ENCODE data around the gene ZNF516.

ZNF516 gene

GRCh38 chr18:76398896-76399612 is 96.0 kb downstream of the ZNF516 start:
- Mint-ChIP-seq H3K27ac (no peak overlapping the region), H3K4me1 (ENCODE audit: low read depth) (peaks cover 8% of the 10 kb centered on the region), H3K4me3 (no peak overlapping the region), H3K36me3 (ENCODE audit: low read depth) (no peaks in the 10 kb centered on the region), H3K27me3 (no peaks in the 10 kb centered on the region), H3K9me3 (no peaks in the 10 kb centered on the region)
- DNase-seq, result peak; percentile 87

GRCh38 chr18:76398295-76398694 is 96.7 kb downstream of the ZNF516 start:
- no peaks in the 10 kb centered on the region for H3K27me3 Mint-ChIP-seq
- DNase-seq, result no peak
- H3K36me3 Mint-ChIP-seq (ENCODE audit: low read depth), result no peaks in the 10 kb centered on the region
- H3K4me1 Mint-ChIP-seq (ENCODE audit: low read depth), result peaks cover 8% of the 10 kb centered on the region
- H3K27ac Mint-ChIP-seq, result no peak overlapping the region
- no peaks in the 10 kb centered on the region for H3K9me3 Mint-ChIP-seq
- no peak overlapping the region for H3K4me3 Mint-ChIP-seq

- Mint-ChIP-seq H3K27me3 (no peaks in the 10 kb centered on the region), H3K27ac (no peak overlapping the region), H3K9me3 (no peaks in the 10 kb centered on the region), H3K4me3 (no peak overlapping the region), H3K4me1 (ENCODE audit: low read depth) (peaks cover 8% of the 10 kb centered on the region), H3K36me3 (ENCODE audit: low read depth) (no peaks in the 10 kb centered on the region)
- no peak for DNase-seq
Observed at GRCh38 chr18:76397631-76398030, 97.4 kb downstream of the ZNF516 start.

- H3K27ac Mint-ChIP-seq, result no peak overlapping the region
- H3K27me3 Mint-ChIP-seq, result no peaks in the 10 kb centered on the region
- no peak overlapping the region for H3K4me3 Mint-ChIP-seq
- no peak for DNase-seq
- H3K36me3 Mint-ChIP-seq (ENCODE audit: low read depth), result no peaks in the 10 kb centered on the region
- H3K9me3 Mint-ChIP-seq, result no peaks in the 10 kb centered on the region
- peaks cover 11% of the 10 kb centered on the region for H3K4me1 Mint-ChIP-seq (ENCODE audit: low read depth)
Observed at GRCh38 chr18:76396792-76397191, 98.2 kb downstream of the ZNF516 start.

- Mint-ChIP-seq H3K4me3 (no peak overlapping the region), H3K9me3 (no peaks in the 10 kb centered on the region), H3K36me3 (ENCODE audit: low read depth) (no peaks in the 10 kb centered on the region), H3K27me3 (no peaks in the 10 kb centered on the region), H3K4me1 (ENCODE audit: low read depth) (peaks cover 11% of the 10 kb centered on the region), H3K27ac (no peak overlapping the region)
- no peak for DNase-seq
Observed at GRCh38 chr18:76395609-76396008, 99.4 kb downstream of the ZNF516 start.

GRCh38 chr18:76394780-76395476 is 100.1 kb downstream of the ZNF516 start:
- Mint-ChIP-seq H3K27me3 (no peaks in the 10 kb centered on the region), H3K36me3 (ENCODE audit: low read depth) (no peaks in the 10 kb centered on the region), H3K9me3 (no peaks in the 10 kb centered on the region), H3K27ac (no peak overlapping the region), H3K4me3 (no peak overlapping the region), H3K4me1 (ENCODE audit: low read depth) (peaks cover 15% of the 10 kb centered on the region)
- DNase-seq, result no peak

- H3K9me3 Mint-ChIP-seq, result no peaks in the 10 kb centered on the region
- no peak overlapping the region for H3K4me3 Mint-ChIP-seq
- no peaks in the 10 kb centered on the region for H3K36me3 Mint-ChIP-seq (ENCODE audit: low read depth)
- H3K27ac Mint-ChIP-seq, result no peak overlapping the region
- DNase-seq, result no peak
- peaks cover 24% of the 10 kb centered on the region for H3K4me1 Mint-ChIP-seq (ENCODE audit: low read depth)
- H3K27me3 Mint-ChIP-seq, result no peaks in the 10 kb centered on the region
Observed at GRCh38 chr18:76392349-76392748, 102.7 kb downstream of the ZNF516 start.

GRCh38 chr18:76391746-76392145 is 103.3 kb downstream of the ZNF516 start:
- peaks cover 4% of the 10 kb centered on the region for H3K27me3 Mint-ChIP-seq
- no peak overlapping the region for H3K27ac Mint-ChIP-seq
- H3K4me1 Mint-ChIP-seq (ENCODE audit: low read depth), result peaks cover 28% of the 10 kb centered on the region
- DNase-seq, result no peak
- H3K9me3 Mint-ChIP-seq, result no peaks in the 10 kb centered on the region
- H3K36me3 Mint-ChIP-seq (ENCODE audit: low read depth), result no peaks in the 10 kb centered on the region
- H3K4me3 Mint-ChIP-seq, result no peak overlapping the region

GRCh38 chr18:76391038-76391437 is 104.0 kb downstream of the ZNF516 start:
- no peak overlapping the region for H3K4me3 Mint-ChIP-seq
- peaks cover 36% of the 10 kb centered on the region for H3K4me1 Mint-ChIP-seq (ENCODE audit: low read depth)
- H3K9me3 Mint-ChIP-seq, result no peaks in the 10 kb centered on the region
- H3K27ac Mint-ChIP-seq, result no peak overlapping the region
- peaks cover 4% of the 10 kb centered on the region for H3K27me3 Mint-ChIP-seq
- no peak for DNase-seq
- no peaks in the 10 kb centered on the region for H3K36me3 Mint-ChIP-seq (ENCODE audit: low read depth)

- Mint-ChIP-seq H3K36me3 (ENCODE audit: low read depth) (no peaks in the 10 kb centered on the region), H3K9me3 (no peaks in the 10 kb centered on the region), H3K4me1 (ENCODE audit: low read depth) (peaks cover 39% of the 10 kb centered on the region), H3K27ac (no peak overlapping the region), H3K27me3 (peaks cover 4% of the 10 kb centered on the region), H3K4me3 (no peak overlapping the region)
- no peak for DNase-seq
Observed at GRCh38 chr18:76390452-76391035, 104.5 kb downstream of the ZNF516 start.

GRCh38 chr18:76389716-76390115 is 105.3 kb downstream of the ZNF516 start:
- Mint-ChIP-seq H3K27me3 (peaks cover 4% of the 10 kb centered on the region), H3K4me1 (ENCODE audit: low read depth) (peaks cover 39% of the 10 kb centered on the region), H3K9me3 (no peaks in the 10 kb centered on the region), H3K36me3 (ENCODE audit: low read depth) (no peaks in the 10 kb centered on the region), H3K4me3 (no peak overlapping the region), H3K27ac (no peak overlapping the region)
- DNase-seq, result no peak

- no peaks in the 10 kb centered on the region for H3K36me3 Mint-ChIP-seq (ENCODE audit: low read depth)
- H3K27me3 Mint-ChIP-seq, result peaks cover 4% of the 10 kb centered on the region
- H3K4me3 Mint-ChIP-seq, result no peak overlapping the region
- no peak for DNase-seq
- H3K9me3 Mint-ChIP-seq, result no peaks in the 10 kb centered on the region
- no peak overlapping the region for H3K27ac Mint-ChIP-seq
- peaks cover 39% of the 10 kb centered on the region for H3K4me1 Mint-ChIP-seq (ENCODE audit: low read depth)
Observed at GRCh38 chr18:76388891-76389423, 106.1 kb downstream of the ZNF516 start.

GRCh38 chr18:76388261-76388660 is 106.8 kb downstream of the ZNF516 start:
- Mint-ChIP-seq H3K4me1 (ENCODE audit: low read depth) (peaks cover 43% of the 10 kb centered on the region), H3K27ac (no peak overlapping the region), H3K36me3 (ENCODE audit: low read depth) (no peaks in the 10 kb centered on the region), H3K27me3 (peaks cover 4% of the 10 kb centered on the region), H3K4me3 (no peak overlapping the region), H3K9me3 (no peaks in the 10 kb centered on the region)
- DNase-seq, result no peak

GRCh38 chr18:76387608-76388007 is 107.4 kb downstream of the ZNF516 start:
- Mint-ChIP-seq H3K36me3 (ENCODE audit: low read depth) (no peaks in the 10 kb centered on the region), H3K4me3 (no peak overlapping the region)

GRCh38 chr18:76386886-76387285 is 108.2 kb downstream of the ZNF516 start:
- Mint-ChIP-seq H3K4me1 (ENCODE audit: low read depth) (peaks cover 40% of the 10 kb centered on the region), H3K9me3 (no peaks in the 10 kb centered on the region), H3K36me3 (ENCODE audit: low read depth) (no peaks in the 10 kb centered on the region), H3K27ac (peak overlapping the region; percentile 3), H3K27me3 (peaks cover 4% of the 10 kb centered on the region), H3K4me3 (peak overlapping the region; percentile 40)
- no peak for DNase-seq

More at GRCh38 chr18:76387608-76388007, 107.4 kb downstream of the ZNF516 start:
- H3K9me3 Mint-ChIP-seq, result no peaks in the 10 kb centered on the region
- H3K4me1 Mint-ChIP-seq (ENCODE audit: low read depth), result peaks cover 43% of the 10 kb centered on the region
- peak; percentile 23 for DNase-seq
- no peak overlapping the region for H3K27ac Mint-ChIP-seq
- H3K27me3 Mint-ChIP-seq, result peaks cover 4% of the 10 kb centered on the region

Measured in activated T-cell treated with anti-CD3 and anti-CD28 coated beads, Interleukin-2, amount 50 U/mL, for 24 hours (primary cell).